Activated naive CD8-positive, alpha-beta T cell treated with anti-CD3 and anti-CD28 coated beads, Interleukin-2, amount 50 U/mL, for 24 hours (primary cell): ENCODE data around the gene CNTRL.
A peak's percentile ranks its signal among the peaks of the same experiment; 100 is the strongest.
"Not testable (repeated sequence)": the region's sequence is repeated elsewhere in the genome, so short reads cannot be mapped to it uniquely, and the experiment has no call there.

Source experiments
- ATAC-seq: fragments of 150-1000 bp; cut with Tn5 transposase; one replicate; pipeline ENCODE4 v1.10.0; 2021
- DNase-seq: peaks from one replicate; pipeline ENCODE4 v3.0.0; 2021
- H3K27ac Mint-ChIP-seq: one replicate; pipeline ENCODE4 v1.8.0; 2021; ENCODE audit warnings: mild to moderate bottlenecking, mixed read lengths
- H3K27me3 Mint-ChIP-seq: one replicate; pipeline ENCODE4 v1.8.0; 2021; ENCODE audit warnings: mixed read lengths
- H3K36me3 Mint-ChIP-seq: one replicate; pipeline ENCODE4 v1.8.0; 2021; ENCODE audit warnings: low read depth, mixed read lengths
- H3K4me1 Mint-ChIP-seq: one replicate; pipeline ENCODE4 v1.8.0; 2021; ENCODE audit warnings: mixed read lengths
- H3K4me3 Mint-ChIP-seq: one replicate; pipeline ENCODE4 v1.8.0; 2021; ENCODE audit warnings: mild to moderate bottlenecking, moderate library complexity, mixed read lengths
- H3K9me3 Mint-ChIP-seq: one replicate; pipeline ENCODE4 v1.8.0; 2021; ENCODE audit warnings: mixed read lengths

CNTRL gene

GRCh38 chr9:121171236-121171635, 96.5 kb downstream of the CNTRL start:
- Mint-ChIP-seq H3K27ac (no peak overlapping the region), H3K36me3 (peaks cover 80% of the 10 kb centered on the region), H3K27me3 (no peaks in the 10 kb centered on the region), H3K9me3 (no peaks in the 10 kb centered on the region), H3K4me3 (no peak overlapping the region), H3K4me1 (peaks cover 18% of the 10 kb centered on the region)
- DNase-seq: no peak
- no peak for ATAC-seq

DNA sequence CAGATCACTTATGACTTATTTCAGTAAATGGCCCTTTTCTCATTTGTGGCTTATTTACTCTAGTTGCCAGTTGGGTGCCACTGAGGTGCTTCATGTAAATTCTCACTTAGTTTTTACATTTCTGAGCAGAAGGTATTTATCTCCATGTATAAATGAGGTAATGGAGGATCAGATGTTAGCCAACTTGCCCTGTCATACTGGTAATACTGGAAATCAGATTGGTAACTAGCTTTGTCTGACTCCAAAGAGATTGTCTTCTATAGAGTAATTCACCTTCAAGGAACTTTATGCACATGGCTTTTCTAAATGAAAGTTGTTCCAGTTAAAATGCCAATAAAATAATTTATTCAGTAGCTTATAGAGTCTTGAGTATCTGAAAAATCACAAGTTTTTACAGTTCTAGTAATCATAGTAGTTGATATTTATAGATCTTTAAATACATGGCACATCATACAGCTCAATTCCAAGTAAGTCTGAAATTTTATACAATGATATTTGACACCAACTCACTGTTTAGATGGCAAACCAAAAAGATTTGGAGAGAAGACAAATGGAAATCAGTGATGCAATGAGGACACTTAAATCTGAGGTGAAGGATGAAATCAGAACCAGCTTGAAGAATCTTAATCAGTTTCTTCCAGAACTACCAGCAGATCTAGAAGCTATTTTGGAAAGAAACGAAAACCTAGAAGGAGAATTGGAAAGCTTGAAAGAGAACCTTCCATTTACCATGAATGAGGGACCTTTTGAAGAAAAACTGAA, 98.2 kb downstream of the CNTRL start:
- ATAC-seq (no peak), DNase-seq (no peak)
- peaks cover 12% of the 10 kb centered on the region for H3K4me1 Mint-ChIP-seq
- H3K27me3 Mint-ChIP-seq: no peaks in the 10 kb centered on the region
- peak overlapping the region; percentile 12 for H3K27ac Mint-ChIP-seq
- no peaks in the 10 kb centered on the region for H3K9me3 Mint-ChIP-seq
- no peak overlapping the region for H3K4me3 Mint-ChIP-seq
- peaks cover 81% of the 10 kb centered on the region for H3K36me3 Mint-ChIP-seq

- Mint-ChIP-seq H3K4me3 (no peak overlapping the region), H3K4me1 (peaks cover 8% of the 10 kb centered on the region), H3K9me3 (no peaks in the 10 kb centered on the region), H3K27ac (peak overlapping the region; percentile 40), H3K36me3 (peaks cover 83% of the 10 kb centered on the region), H3K27me3 (no peaks in the 10 kb centered on the region)
- DNase-seq: no peak
- no peak for ATAC-seq
Measured at GRCh38 chr9:121173501-121173900, 98.7 kb downstream of the CNTRL start.

DNA sequence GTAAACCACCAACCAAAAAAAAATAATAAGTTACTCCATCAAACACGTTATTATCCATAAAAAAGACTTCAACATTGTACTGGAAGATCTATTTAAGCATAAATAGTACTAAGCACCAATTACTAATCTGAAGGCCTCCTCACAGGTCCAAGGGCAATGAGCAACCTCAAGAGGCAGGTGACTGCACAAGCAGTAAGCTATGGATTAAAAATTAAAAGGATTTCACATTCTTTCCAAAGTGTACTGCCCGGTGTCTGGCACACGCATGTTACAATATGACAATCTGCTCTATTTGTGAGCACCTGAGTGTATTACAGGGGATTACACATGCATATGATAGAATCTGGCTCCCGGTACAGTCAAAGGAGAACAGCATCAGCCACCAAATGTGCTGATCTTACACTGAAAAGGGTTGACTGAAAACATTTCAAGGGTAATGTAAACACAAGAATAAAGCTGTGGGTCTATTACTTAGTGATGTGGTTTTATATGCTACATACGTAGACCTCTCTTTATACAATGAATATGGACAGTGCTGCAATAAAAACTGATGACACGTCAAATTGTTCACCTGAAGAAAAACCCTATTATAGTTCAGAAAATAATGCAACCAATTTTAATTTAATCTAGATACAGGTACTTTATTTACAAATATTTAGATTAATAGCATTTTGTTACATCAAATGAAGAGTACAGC, 104.1 kb downstream of the CNTRL start:
- ATAC-seq (no peak), DNase-seq (no peak)
- Mint-ChIP-seq H3K27ac (peak overlapping the region; percentile 19), H3K27me3 (no peaks in the 10 kb centered on the region), H3K4me3 (no peak overlapping the region), H3K36me3 (peaks cover 66% of the 10 kb centered on the region), H3K9me3 (no peaks in the 10 kb centered on the region), H3K4me1 (peaks cover 20% of the 10 kb centered on the region)

GRCh38 chr9:121179373-121179721, 104.6 kb downstream of the CNTRL start:
- H3K4me3 Mint-ChIP-seq, H3K9me3 Mint-ChIP-seq, H3K27ac Mint-ChIP-seq, H3K27me3 Mint-ChIP-seq, DNase-seq, ATAC-seq: not testable (repeated sequence)
- H3K4me1 Mint-ChIP-seq: peaks cover 25% of the 10 kb centered on the region
- H3K36me3 Mint-ChIP-seq: peaks cover 66% of the 10 kb centered on the region

- no peak overlapping the region for H3K27ac Mint-ChIP-seq
- no peaks in the 10 kb centered on the region for H3K27me3 Mint-ChIP-seq
- H3K4me3 Mint-ChIP-seq: no peak overlapping the region
- no peaks in the 10 kb centered on the region for H3K9me3 Mint-ChIP-seq
- H3K36me3 Mint-ChIP-seq: peaks cover 66% of the 10 kb centered on the region
- H3K4me1 Mint-ChIP-seq: peaks cover 31% of the 10 kb centered on the region
- no peak for DNase-seq
- ATAC-seq: no peak
Measured at GRCh38 chr9:121179930-121180681, 105.4 kb downstream of the CNTRL start.

- DNase-seq (no peak), ATAC-seq (no peak)
- Mint-ChIP-seq H3K4me1 (peaks cover 50% of the 10 kb centered on the region), H3K9me3 (no peaks in the 10 kb centered on the region), H3K36me3 (peaks cover 62% of the 10 kb centered on the region), H3K27me3 (no peaks in the 10 kb centered on the region), H3K27ac (peak overlapping the region; percentile 3), H3K4me3 (no peak overlapping the region)
Measured at GRCh38 chr9:121182101-121182836, 107.5 kb downstream of the CNTRL start.

DNA sequence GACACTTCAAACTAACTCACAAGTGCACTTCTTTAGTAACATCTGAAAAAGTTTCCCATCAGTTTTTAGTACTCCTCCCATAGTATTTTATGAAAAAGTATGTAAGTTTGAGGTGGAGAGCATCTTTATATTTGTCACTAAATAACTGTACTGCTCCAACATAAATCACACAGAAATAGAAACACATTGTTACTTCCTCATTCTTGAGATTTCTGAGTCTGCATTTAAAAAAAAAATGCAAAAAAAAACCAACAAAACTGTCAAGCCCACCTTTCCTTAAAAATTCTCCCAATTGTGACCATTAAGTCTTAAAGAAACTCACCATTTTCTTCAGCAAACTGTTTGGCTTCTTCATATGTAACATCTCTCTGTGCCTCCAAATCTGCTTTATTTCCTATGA, 108.2 kb downstream of the CNTRL start:
- Mint-ChIP-seq H3K4me1 (peaks cover 58% of the 10 kb centered on the region), H3K27me3 (no peaks in the 10 kb centered on the region), H3K9me3 (no peaks in the 10 kb centered on the region), H3K36me3 (peaks cover 55% of the 10 kb centered on the region), H3K27ac (peak overlapping the region; percentile 67), H3K4me3 (no peak overlapping the region)
- ATAC-seq (no peak), DNase-seq (no peak)

DNA sequence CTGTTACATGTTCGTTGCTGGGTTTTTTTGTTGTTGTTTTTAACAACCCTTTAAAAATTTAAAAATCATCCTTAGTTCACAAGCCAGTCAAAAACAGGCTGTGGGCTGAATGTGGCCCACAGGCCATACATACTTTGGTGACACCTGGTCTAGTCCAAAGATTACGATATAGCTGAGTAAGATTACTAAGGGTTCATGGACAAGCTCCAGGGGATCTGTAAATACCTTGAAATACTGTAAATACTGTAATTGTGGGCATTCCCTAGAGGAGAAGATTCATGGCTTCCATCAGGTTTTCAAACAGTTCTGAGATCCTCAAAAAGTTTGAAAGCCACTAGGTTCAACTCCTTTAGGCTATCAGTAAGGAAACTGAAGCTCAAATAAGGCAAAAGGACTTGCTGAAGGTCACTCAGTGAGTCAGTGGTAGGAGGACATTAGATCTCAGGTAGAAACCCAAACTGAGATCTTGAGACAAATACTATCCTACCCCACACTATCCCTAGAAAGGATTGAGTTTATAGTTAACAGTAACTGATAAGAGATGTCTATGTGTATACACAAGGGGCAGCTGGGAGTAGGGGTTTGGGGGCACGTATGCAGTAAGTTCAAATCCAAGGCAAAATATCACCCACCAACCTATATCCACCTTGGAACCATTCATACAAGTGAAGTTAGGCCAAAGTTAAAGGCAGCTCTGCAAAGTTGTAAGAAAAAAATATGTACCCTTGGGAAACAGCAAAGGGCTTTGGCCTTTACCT, 109.1 kb downstream of the CNTRL start:
- DNase-seq: no peak
- peaks cover 50% of the 10 kb centered on the region for H3K36me3 Mint-ChIP-seq
- no peaks in the 10 kb centered on the region for H3K27me3 Mint-ChIP-seq
- no peaks in the 10 kb centered on the region for H3K9me3 Mint-ChIP-seq
- no peak overlapping the region for H3K4me3 Mint-ChIP-seq
- peaks cover 64% of the 10 kb centered on the region for H3K4me1 Mint-ChIP-seq
- H3K27ac Mint-ChIP-seq: peak overlapping the region; percentile 67
- ATAC-seq: no peak

DNA sequence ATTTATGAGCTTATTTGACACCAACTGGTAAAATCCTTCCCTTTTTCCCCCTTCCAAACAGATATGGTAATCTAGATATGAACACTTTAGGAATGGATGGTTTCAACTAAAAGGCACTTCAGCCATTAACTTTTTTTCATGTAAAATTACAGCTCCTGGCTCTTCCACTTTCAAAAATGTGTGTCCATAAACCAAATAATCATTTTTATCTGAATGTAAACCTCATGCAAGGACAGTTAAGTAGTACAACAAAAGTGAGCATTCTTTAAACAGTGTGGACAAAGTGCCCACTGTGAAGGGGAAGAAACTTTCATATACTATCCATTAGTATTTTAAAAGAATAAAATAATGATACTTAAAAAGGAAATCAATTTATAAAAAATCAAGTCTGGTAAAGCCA, 109.7 kb downstream of the CNTRL start:
- H3K27me3 Mint-ChIP-seq: no peaks in the 10 kb centered on the region
- DNase-seq (no peak), ATAC-seq (no peak)
- no peaks in the 10 kb centered on the region for H3K9me3 Mint-ChIP-seq
- H3K4me3 Mint-ChIP-seq: no peak overlapping the region
- peaks cover 70% of the 10 kb centered on the region for H3K4me1 Mint-ChIP-seq
- H3K27ac Mint-ChIP-seq: peak overlapping the region; percentile 71
- peaks cover 53% of the 10 kb centered on the region for H3K36me3 Mint-ChIP-seq

DNA sequence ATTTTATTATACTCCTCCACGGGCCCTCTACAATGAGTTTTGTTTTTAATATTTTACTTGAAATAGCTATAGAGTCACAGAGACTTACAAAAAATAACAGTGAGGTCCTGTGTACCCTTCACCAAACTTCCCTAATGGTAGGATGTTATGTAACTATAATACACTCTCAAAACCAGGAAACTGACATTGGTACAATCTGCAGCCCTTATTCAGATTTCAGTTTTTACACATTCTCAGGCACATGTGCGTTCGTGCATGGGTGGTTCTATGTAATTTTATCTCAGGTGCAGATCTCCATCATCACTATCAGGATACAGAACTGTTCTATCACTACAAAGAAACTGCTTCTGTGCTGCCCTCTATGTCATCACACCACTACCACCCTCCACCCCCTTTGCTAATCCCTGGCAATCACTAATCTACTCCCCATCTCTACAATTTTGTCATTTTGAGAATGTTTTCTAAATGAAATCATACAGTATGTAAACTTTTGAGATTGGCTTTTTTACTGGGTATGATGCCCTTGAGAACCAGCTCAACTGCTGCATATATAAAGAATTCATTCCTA, 110.5 kb downstream of the CNTRL start:
- H3K4me3 Mint-ChIP-seq: no peak overlapping the region
- peaks cover 55% of the 10 kb centered on the region for H3K36me3 Mint-ChIP-seq
- H3K27ac Mint-ChIP-seq: peak overlapping the region; percentile 43
- H3K9me3 Mint-ChIP-seq: no peaks in the 10 kb centered on the region
- ATAC-seq (no peak), DNase-seq (no peak)
- no peaks in the 10 kb centered on the region for H3K27me3 Mint-ChIP-seq
- peaks cover 76% of the 10 kb centered on the region for H3K4me1 Mint-ChIP-seq

- no peak for DNase-seq
- peaks cover 59% of the 10 kb centered on the region for H3K36me3 Mint-ChIP-seq
- no peak overlapping the region for H3K4me3 Mint-ChIP-seq
- no peaks in the 10 kb centered on the region for H3K27me3 Mint-ChIP-seq
- peak overlapping the region; percentile 63 for H3K27ac Mint-ChIP-seq
- peaks cover 82% of the 10 kb centered on the region for H3K4me1 Mint-ChIP-seq
- peak; percentile 40 for ATAC-seq
- no peaks in the 10 kb centered on the region for H3K9me3 Mint-ChIP-seq
Measured at GRCh38 chr9:121185774-121186403, 111.1 kb downstream of the CNTRL start.

DNA sequence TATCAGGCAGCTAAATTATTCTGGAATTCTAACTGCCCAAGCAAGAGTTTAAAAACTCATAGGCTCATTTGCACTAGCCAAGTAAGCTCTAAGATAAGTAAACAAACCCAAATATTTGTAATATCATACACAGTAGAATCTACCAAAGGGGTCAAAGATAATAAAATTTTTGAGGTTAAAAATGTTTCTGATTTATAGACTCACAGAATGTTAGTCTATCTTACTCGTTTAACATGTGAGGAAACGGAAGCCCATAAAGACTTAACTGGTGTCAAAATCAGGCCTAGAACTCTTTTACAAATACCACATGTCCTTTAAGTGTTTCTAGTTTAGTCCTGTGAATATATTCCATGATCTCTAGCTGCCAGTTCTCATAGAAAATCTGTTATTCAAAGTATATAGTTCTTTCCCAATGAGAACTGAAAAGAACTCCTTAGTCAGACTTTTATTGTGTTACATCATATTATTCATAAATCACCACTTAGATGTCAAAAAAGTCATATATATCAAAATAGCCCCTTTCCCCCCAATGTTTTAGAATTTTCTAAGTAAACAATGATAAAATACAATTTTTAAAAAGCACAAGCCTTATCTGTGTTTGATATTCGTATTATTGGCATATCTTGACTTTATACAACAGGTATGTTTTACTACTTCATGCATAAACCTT, 113.0 kb downstream of the CNTRL start:
- Mint-ChIP-seq H3K4me1 (peaks cover 90% of the 10 kb centered on the region), H3K36me3 (peaks cover 51% of the 10 kb centered on the region)
- ATAC-seq: no peak

More for the DNA sequence above, 113.0 kb downstream of the CNTRL start:
- no peaks in the 10 kb centered on the region for H3K9me3 Mint-ChIP-seq
- no peak overlapping the region for H3K27ac Mint-ChIP-seq
- H3K27me3 Mint-ChIP-seq: no peaks in the 10 kb centered on the region
- no peak for DNase-seq
- H3K4me3 Mint-ChIP-seq: no peak overlapping the region
